LHCN-M2 (cell line): ENCODE data around the gene LAMA5. TPM values are rescaled to one million over a fixed set of nuclear protein-coding genes. Genes with fewer than 3 reads are reported as not detected.

Experiments
- DNase-seq: peaks from one replicate; pipeline ENCODE4 v3.0.0-alpha.2; 2012; ENCODE audit warnings: low read depth
- total RNA-seq: library from RNA; depleted of rRNA; stranded (reverse); fragments of >200 nt; gene quantifications from 2 replicates; pipeline ENCODE4 v1.2.3, GENCODE V29; 2014

Gene LAMA5
- total RNA-seq, 1 experiment from 2014 or later = 29.2 TPM

GRCh38 chr20:62287759-62288534 is 79.2 kb downstream of the LAMA5 start:
- DNase-seq = no peak

- DNase-seq = no peak
These were observed 80.0 kb downstream of the LAMA5 start for GRCh38 chr20:62287129-62287528.

- DNase-seq = no peak
These were observed 80.5 kb downstream of the LAMA5 start for GRCh38 chr20:62286493-62287064.

GRCh38 chr20:62285722-62286121 is 81.4 kb downstream of the LAMA5 start:
- no peak for DNase-seq

GRCh38 chr20:62285151-62285550 is 82.0 kb downstream of the LAMA5 start:
- no peak for DNase-seq

GRCh38 chr20:62284448-62284847 is 82.7 kb downstream of the LAMA5 start:
- no peak for DNase-seq

GRCh38 chr20:62282877-62283503 is 84.1 kb downstream of the LAMA5 start:
- DNase-seq = no peak

- DNase-seq = no peak
These were observed 85.0 kb downstream of the LAMA5 start for GRCh38 chr20:62282103-62282502.

- DNase-seq = no peak
These were observed 85.8 kb downstream of the LAMA5 start for GRCh38 chr20:62281161-62281933.

GRCh38 chr20:62280303-62280702 is 86.8 kb downstream of the LAMA5 start:
- no peak for DNase-seq

- DNase-seq = no peak
These were observed 89.9 kb downstream of the LAMA5 start for GRCh38 chr20:62277253-62277652.

- DNase-seq = peak; percentile 24
These were observed 90.7 kb downstream of the LAMA5 start for GRCh38 chr20:62276439-62276838.

- no peak for DNase-seq
These were observed 91.9 kb downstream of the LAMA5 start for GRCh38 chr20:62275219-62275618.

- no peak for DNase-seq
These were observed 92.7 kb downstream of the LAMA5 start for GRCh38 chr20:62274332-62274950.

GRCh38 chr20:62273416-62273815 is 93.7 kb downstream of the LAMA5 start:
- no peak for DNase-seq

GRCh38 chr20:62272200-62272599 is 94.9 kb downstream of the LAMA5 start:
- no peak for DNase-seq

- no peak for DNase-seq
These were observed 97.2 kb downstream of the LAMA5 start for GRCh38 chr20:62269871-62270270.

GRCh38 chr20:62269378-62269777 is 97.7 kb downstream of the LAMA5 start:
- DNase-seq = no peak

- DNase-seq = no peak
These were observed 98.7 kb downstream of the LAMA5 start for GRCh38 chr20:62268228-62268900.

- DNase-seq = no peak
These were observed 99.6 kb downstream of the LAMA5 start for GRCh38 chr20:62267543-62267942.

- DNase-seq = no peak
These were observed 100.3 kb downstream of the LAMA5 start for GRCh38 chr20:62266851-62267250.
